SU-DHL-6 (cell line): ENCODE measurements around the gene CMTR1.

Experiments
- H2AFZ ChIP-seq: fragments of 200-600 bp; sonication (generic); 2 replicates; pipeline ENCODE4 v1.6.1; 2014; ENCODE audit warnings: low read depth, mild to moderate bottlenecking, moderate library complexity, mixed read lengths, antibody characterized with exemption, low read length; ENCODE audit not compliant: severe bottlenecking
- H3F3A ChIP-seq: fragments of 200-600 bp; shearing (Covaris generic); 2 replicates; pipeline ENCODE4 v1.6.0; 2016; ENCODE audit warnings: antibody characterized with exemption, mild to moderate bottlenecking; ENCODE audit not compliant: insufficient read depth
- H3K27ac ChIP-seq: fragments of 200-600 bp; sonication (generic); 2 replicates; pipeline ENCODE4 v1.5.1; 2016; ENCODE audit warnings: low read depth, mild to moderate bottlenecking, low read length, moderate library complexity, mixed read lengths
- H3K27me3 ChIP-seq: fragments of 200-600 bp; sonication (generic), shearing (Covaris generic); 2 replicates; pipeline ENCODE4 v1.6.0; 2014; ENCODE audit warnings: mild to moderate bottlenecking, low read length
- H3K36me3 ChIP-seq: fragments of 200-600 bp; sonication (generic); 2 replicates; pipeline ENCODE4 v1.6.1; 2014; ENCODE audit warnings: mild to moderate bottlenecking, low read length, mixed read lengths
- H3K4me2 ChIP-seq: fragments of 300-600, 200-600 bp; shearing (Covaris generic), sonication (generic); 2 replicates; pipeline ENCODE4 v1.6.0; 2014; ENCODE audit warnings: low read length, low read depth, mild to moderate bottlenecking; ENCODE audit not compliant: poor library complexity, severe bottlenecking
- H3K4me3 ChIP-seq: fragments of 200-600 bp; sonication (generic); 2 replicates; pipeline ENCODE4 v1.5.1; 2014; ENCODE audit warnings: antibody characterized with exemption, low read length, mild to moderate bottlenecking, mixed read lengths; ENCODE audit not compliant: insufficient read depth, poor library complexity, severe bottlenecking
- H3K79me2 ChIP-seq: fragments of 200-600 bp; sonication (generic); 2 replicates; pipeline ENCODE4 v1.6.1; 2014; ENCODE audit warnings: mild to moderate bottlenecking, low read length, moderate library complexity; ENCODE audit not compliant: insufficient read depth
- H3K9ac ChIP-seq: fragments of 200-600 bp; sonication (generic); 2 replicates; pipeline ENCODE4 v1.7.0; 2014; ENCODE audit warnings: mild to moderate bottlenecking, low read length
- H3K9me2 ChIP-seq: fragments of 200-600 bp; sonication (generic); replicated peaks from 2 replicates; pipeline ENCODE4 v1.6.1; 2014; ENCODE audit warnings: low read length; ENCODE audit not compliant: insufficient read depth
- H3K9me3 ChIP-seq: fragments of 200-600 bp; sonication (generic); 2 replicates; pipeline ENCODE4 v1.6.1; 2014; ENCODE audit warnings: low read length, mixed read lengths; ENCODE audit not compliant: insufficient read depth
- H4K20me1 ChIP-seq: fragments of 200-600 bp; sonication (generic); 2 replicates; pipeline ENCODE4 v1.6.1; 2014; ENCODE audit warnings: low read depth, mild to moderate bottlenecking, antibody characterized with exemption, low read length, moderate library complexity, mixed read lengths
- EZH2phosphoT487 ChIP-seq: fragments of 200-600 bp; sonication (generic), shearing (Covaris generic); conservative IDR thresholded peaks from 2 replicates; pipeline ENCODE4 v1.6.1; 2018; ENCODE audit warnings: mild to moderate bottlenecking, antibody characterized with exemption, low read length, moderate library complexity, mixed read lengths
- TF ChIP-seq, protein P1 (sequence below): fragments of 200-600 bp; sonication (generic); IDR thresholded peaks from one replicate; pipeline ENCODE4 v1.5.1; 2017; ENCODE audit warnings: antibody characterized with exemption, mild to moderate bottlenecking, low read length, moderate library complexity; ENCODE audit not compliant: insufficient read depth, poor library complexity, severe bottlenecking

Gene CMTR1

GRCh38 chr6:37518116-37518515, 85.1 kb downstream of the CMTR1 start:
- Histone ChIP-seq H3K79me2 (no peaks in the 10 kb centered on the region), H3K27ac (no peak overlapping the region), H3K9me3 (no peaks in the 10 kb centered on the region), H3K4me2 (no peak overlapping the region), H2AFZ (no peak overlapping the region), H3K4me3 (no peak overlapping the region), H4K20me1 (no peaks in the 10 kb centered on the region), H3K27me3 (no peaks in the 10 kb centered on the region), H3K36me3 (no peaks in the 10 kb centered on the region), H3K9me2 (no peaks in the 10 kb centered on the region), H3F3A (no peaks in the 10 kb centered on the region), H3K9ac (no peak overlapping the region)
- TF ChIP-seq EZH2phosphoT487, result no peak
- TF ChIP-seq, protein P1, sequence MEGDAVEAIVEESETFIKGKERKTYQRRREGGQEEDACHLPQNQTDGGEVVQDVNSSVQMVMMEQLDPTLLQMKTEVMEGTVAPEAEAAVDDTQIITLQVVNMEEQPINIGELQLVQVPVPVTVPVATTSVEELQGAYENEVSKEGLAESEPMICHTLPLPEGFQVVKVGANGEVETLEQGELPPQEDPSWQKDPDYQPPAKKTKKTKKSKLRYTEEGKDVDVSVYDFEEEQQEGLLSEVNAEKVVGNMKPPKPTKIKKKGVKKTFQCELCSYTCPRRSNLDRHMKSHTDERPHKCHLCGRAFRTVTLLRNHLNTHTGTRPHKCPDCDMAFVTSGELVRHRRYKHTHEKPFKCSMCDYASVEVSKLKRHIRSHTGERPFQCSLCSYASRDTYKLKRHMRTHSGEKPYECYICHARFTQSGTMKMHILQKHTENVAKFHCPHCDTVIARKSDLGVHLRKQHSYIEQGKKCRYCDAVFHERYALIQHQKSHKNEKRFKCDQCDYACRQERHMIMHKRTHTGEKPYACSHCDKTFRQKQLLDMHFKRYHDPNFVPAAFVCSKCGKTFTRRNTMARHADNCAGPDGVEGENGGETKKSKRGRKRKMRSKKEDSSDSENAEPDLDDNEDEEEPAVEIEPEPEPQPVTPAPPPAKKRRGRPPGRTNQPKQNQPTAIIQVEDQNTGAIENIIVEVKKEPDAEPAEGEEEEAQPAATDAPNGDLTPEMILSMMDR, result no peak

- H3K9me3 ChIP-seq, result no peaks in the 10 kb centered on the region
- no peaks in the 10 kb centered on the region for H3K79me2 ChIP-seq
- H2AFZ ChIP-seq, result no peak overlapping the region
- no peaks in the 10 kb centered on the region for H3K36me3 ChIP-seq
- TF ChIP-seq EZH2phosphoT487, result no peak
- TF ChIP-seq, protein P1, result no peak
- no peaks in the 10 kb centered on the region for H3K9me2 ChIP-seq
- H4K20me1 ChIP-seq, result no peaks in the 10 kb centered on the region
- no peaks in the 10 kb centered on the region for H3K27me3 ChIP-seq
- no peak overlapping the region for H3K4me3 ChIP-seq
- no peaks in the 10 kb centered on the region for H3F3A ChIP-seq
- H3K4me2 ChIP-seq, result no peak overlapping the region
- no peak overlapping the region for H3K9ac ChIP-seq
- no peak overlapping the region for H3K27ac ChIP-seq
Observed at GRCh38 chr6:37519461-37519860, 86.4 kb downstream of the CMTR1 start.

- H3K9ac ChIP-seq, result no peak overlapping the region
- no peak for TF ChIP-seq EZH2phosphoT487
- TF ChIP-seq, protein P1, result no peak
- no peaks in the 10 kb centered on the region for H3K9me2 ChIP-seq
- H3K36me3 ChIP-seq, result no peaks in the 10 kb centered on the region
- no peaks in the 10 kb centered on the region for H3K9me3 ChIP-seq
- no peaks in the 10 kb centered on the region for H3K79me2 ChIP-seq
- H4K20me1 ChIP-seq, result no peaks in the 10 kb centered on the region
- no peaks in the 10 kb centered on the region for H3F3A ChIP-seq
- no peak overlapping the region for H3K4me2 ChIP-seq
- no peak overlapping the region for H3K4me3 ChIP-seq
- H3K27ac ChIP-seq, result no peak overlapping the region
- H3K27me3 ChIP-seq, result no peaks in the 10 kb centered on the region
- no peak overlapping the region for H2AFZ ChIP-seq
Observed at GRCh38 chr6:37520926-37521325, 87.9 kb downstream of the CMTR1 start.
